Measurements from ENCODE around the gene PXDN. TPM values are rescaled to one million over a fixed set of nuclear protein-coding genes. Genes with fewer than 3 reads are reported as not detected.

PXDN gene, protein sequence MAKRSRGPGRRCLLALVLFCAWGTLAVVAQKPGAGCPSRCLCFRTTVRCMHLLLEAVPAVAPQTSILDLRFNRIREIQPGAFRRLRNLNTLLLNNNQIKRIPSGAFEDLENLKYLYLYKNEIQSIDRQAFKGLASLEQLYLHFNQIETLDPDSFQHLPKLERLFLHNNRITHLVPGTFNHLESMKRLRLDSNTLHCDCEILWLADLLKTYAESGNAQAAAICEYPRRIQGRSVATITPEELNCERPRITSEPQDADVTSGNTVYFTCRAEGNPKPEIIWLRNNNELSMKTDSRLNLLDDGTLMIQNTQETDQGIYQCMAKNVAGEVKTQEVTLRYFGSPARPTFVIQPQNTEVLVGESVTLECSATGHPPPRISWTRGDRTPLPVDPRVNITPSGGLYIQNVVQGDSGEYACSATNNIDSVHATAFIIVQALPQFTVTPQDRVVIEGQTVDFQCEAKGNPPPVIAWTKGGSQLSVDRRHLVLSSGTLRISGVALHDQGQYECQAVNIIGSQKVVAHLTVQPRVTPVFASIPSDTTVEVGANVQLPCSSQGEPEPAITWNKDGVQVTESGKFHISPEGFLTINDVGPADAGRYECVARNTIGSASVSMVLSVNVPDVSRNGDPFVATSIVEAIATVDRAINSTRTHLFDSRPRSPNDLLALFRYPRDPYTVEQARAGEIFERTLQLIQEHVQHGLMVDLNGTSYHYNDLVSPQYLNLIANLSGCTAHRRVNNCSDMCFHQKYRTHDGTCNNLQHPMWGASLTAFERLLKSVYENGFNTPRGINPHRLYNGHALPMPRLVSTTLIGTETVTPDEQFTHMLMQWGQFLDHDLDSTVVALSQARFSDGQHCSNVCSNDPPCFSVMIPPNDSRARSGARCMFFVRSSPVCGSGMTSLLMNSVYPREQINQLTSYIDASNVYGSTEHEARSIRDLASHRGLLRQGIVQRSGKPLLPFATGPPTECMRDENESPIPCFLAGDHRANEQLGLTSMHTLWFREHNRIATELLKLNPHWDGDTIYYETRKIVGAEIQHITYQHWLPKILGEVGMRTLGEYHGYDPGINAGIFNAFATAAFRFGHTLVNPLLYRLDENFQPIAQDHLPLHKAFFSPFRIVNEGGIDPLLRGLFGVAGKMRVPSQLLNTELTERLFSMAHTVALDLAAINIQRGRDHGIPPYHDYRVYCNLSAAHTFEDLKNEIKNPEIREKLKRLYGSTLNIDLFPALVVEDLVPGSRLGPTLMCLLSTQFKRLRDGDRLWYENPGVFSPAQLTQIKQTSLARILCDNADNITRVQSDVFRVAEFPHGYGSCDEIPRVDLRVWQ (N-terminal part only)
- total RNA-seq (1.4 TPM in 2 replicates), polyA plus RNA-seq (0.21 and 0.29 TPM in 2 replicates), polyA minus RNA-seq (0.26 and 0.43 TPM in 2 replicates)
- total RNA-seq (2013): 2.3 TPM

- POLR2A ChIA-PET: no interaction called here
- H3K27me3 ChIP-seq (replicated peaks in 1 of 4; ENCODE audit: control extremely low read depth in 1 of 4, control insufficient read depth in 3 of 4, insufficient read depth in 4 of 4, low read length in 3 of 4): peaks cover 0 to 45% (median 2%) of the 10 kb centered on the region in 4 experiments
- no peak within 1 kb of the TSS for H3K27ac ChIP-seq (ENCODE audit: low read length in 2 of 2)
- intact Hi-C loops (cut with micrococcal nuclease): no loop called here
- peaks cover 16 to 17% of the 10 kb centered on the region in 2 donors for H3K4me1 ChIP-seq (ENCODE audit: control insufficient read depth in 2 of 2, insufficient read depth in 2 of 2, low read length in 2 of 2)
- peak within 1 kb of the TSS in 4 of 5 experiments; percentile 41 to 67 (median 52) for H3K4me3 ChIP-seq (ENCODE audit: control extremely low read depth in 1 of 5, extremely low read depth in 1 of 5, insufficient read depth in 1 of 5, low read depth in 2 of 5, low read length in 4 of 5)
- DNase-seq: peak; percentile 18
- no peaks in the 10 kb centered on the region for H3K36me3 ChIP-seq (replicated peaks in 1 of 2; ENCODE audit: control extremely low read depth in 1 of 2, control insufficient read depth in 1 of 2, extremely low read depth in 1 of 2, insufficient read depth in 2 of 2, low read length in 1 of 2)
- peaks cover 0 to 3% (median 0%) of the 10 kb centered on the region in 3 donors for H3K9me3 ChIP-seq (ENCODE audit: control extremely low read depth in 1 of 3, control insufficient read depth in 2 of 3, insufficient read depth in 1 of 3, low read length in 2 of 3)
- H2AFZ ChIP-seq (ENCODE audit: insufficient read depth, low read depth, low read length, poor library complexity, severe bottlenecking): peak within 1 kb of the TSS; percentile 58
- WGBS (ENCODE audit: insufficient coverage): 5% methylated on average over 68 of the region's 71 CpGs
- TF ChIP-seq EZH2 (IDR thresholded peaks at IDR 0.05; ENCODE audit: borderline replicate concordance, insufficient read depth, low read depth, low read length, poor library complexity, severe bottlenecking): no peak
- TF ChIP-seq, protein P1, sequence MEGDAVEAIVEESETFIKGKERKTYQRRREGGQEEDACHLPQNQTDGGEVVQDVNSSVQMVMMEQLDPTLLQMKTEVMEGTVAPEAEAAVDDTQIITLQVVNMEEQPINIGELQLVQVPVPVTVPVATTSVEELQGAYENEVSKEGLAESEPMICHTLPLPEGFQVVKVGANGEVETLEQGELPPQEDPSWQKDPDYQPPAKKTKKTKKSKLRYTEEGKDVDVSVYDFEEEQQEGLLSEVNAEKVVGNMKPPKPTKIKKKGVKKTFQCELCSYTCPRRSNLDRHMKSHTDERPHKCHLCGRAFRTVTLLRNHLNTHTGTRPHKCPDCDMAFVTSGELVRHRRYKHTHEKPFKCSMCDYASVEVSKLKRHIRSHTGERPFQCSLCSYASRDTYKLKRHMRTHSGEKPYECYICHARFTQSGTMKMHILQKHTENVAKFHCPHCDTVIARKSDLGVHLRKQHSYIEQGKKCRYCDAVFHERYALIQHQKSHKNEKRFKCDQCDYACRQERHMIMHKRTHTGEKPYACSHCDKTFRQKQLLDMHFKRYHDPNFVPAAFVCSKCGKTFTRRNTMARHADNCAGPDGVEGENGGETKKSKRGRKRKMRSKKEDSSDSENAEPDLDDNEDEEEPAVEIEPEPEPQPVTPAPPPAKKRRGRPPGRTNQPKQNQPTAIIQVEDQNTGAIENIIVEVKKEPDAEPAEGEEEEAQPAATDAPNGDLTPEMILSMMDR (IDR thresholded peaks at IDR 0.05): no peak
- Mint-ChIP-seq H3K27ac (no peak within 1 kb of the TSS), H3K4me1 (peaks cover 15% of the 10 kb centered on the region), H3K9me3 (ENCODE audit: insufficient read depth) (no peaks in the 10 kb centered on the region), H3K4me3 (peak within 1 kb of the TSS; percentile 70), H3K27me3 (peaks cover 48% of the 10 kb centered on the region)
- H3K4me2 ChIP-seq (replicated peaks; ENCODE audit: low read depth, low read length, poor library complexity, severe bottlenecking): peak within 1 kb of the TSS; percentile 83
- H3K9ac ChIP-seq (ENCODE audit: low read length): peak within 1 kb of the TSS; percentile 64
- H4K20me1 ChIP-seq (ENCODE audit: control insufficient read depth, insufficient read depth, low read length, poor library complexity, severe bottlenecking): no peaks in the 10 kb centered on the region
- no peak for ATAC-seq (ENCODE audit: low read depth)
- CTCF ChIA-PET: no interaction called here
- no peaks in the 10 kb centered on the region for H3K79me2 ChIP-seq (ENCODE audit: control insufficient read depth, insufficient read depth, low read length)
These were observed at the start of gene PXDN for GRCh38 chr2:1744446-1745170. PXDN (minus strand) TSS chr2:1744515; CDS start chr2:1744455, 60 bp downstream.
